ENCODE results near the gene YIF1A.

DNA sequence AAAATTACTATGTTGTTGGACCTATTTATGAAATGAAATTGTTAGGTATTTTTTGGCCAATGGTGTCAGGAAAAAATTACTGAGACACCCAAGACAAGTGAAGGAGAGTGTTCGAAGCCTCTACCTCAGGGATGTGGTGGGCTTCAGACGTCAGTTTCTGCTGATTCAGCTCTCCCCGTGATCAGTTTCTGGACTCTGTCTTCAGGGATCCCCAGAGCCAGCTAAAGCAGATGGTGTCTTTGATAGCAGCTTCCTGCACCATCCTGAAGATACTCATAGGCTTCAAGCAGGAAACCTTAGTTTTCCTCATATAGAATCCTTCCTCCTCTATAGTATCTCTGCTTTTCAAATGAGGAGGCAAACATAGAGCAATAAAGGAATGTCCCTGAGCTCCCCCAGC is 20.5 kb upstream of the YIF1A start:
- TF ChIP-seq, protein P1, sequence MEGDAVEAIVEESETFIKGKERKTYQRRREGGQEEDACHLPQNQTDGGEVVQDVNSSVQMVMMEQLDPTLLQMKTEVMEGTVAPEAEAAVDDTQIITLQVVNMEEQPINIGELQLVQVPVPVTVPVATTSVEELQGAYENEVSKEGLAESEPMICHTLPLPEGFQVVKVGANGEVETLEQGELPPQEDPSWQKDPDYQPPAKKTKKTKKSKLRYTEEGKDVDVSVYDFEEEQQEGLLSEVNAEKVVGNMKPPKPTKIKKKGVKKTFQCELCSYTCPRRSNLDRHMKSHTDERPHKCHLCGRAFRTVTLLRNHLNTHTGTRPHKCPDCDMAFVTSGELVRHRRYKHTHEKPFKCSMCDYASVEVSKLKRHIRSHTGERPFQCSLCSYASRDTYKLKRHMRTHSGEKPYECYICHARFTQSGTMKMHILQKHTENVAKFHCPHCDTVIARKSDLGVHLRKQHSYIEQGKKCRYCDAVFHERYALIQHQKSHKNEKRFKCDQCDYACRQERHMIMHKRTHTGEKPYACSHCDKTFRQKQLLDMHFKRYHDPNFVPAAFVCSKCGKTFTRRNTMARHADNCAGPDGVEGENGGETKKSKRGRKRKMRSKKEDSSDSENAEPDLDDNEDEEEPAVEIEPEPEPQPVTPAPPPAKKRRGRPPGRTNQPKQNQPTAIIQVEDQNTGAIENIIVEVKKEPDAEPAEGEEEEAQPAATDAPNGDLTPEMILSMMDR (conservative IDR thresholded peaks at IDR 0.05): no peak
- TF ChIP-seq EZH2 (IDR thresholded peaks at IDR 0.05; ENCODE audit: low read depth): no peak
